H9 (cell line): ENCODE results near the gene HES3. TPM values are rescaled to one million over a fixed set of nuclear protein-coding genes. Genes with fewer than 3 reads are reported as not detected.

Experiments used
- DNase-seq: peaks from one replicate; pipeline ENCODE4 v3.0.0-alpha.2; 2017
- H2AFZ ChIP-seq: one replicate; pipeline ENCODE4 v1.6.1; 2013; ENCODE audit warnings: mild to moderate bottlenecking, low read length, control low read depth, moderate library complexity
- H2AK5ac ChIP-seq: 2 replicates; pipeline ENCODE4 v1.6.1; 2013; ENCODE audit warnings: low read length, control low read depth, mixed read lengths; ENCODE audit not compliant: insufficient read length
- H2BK120ac ChIP-seq: one replicate; pipeline ENCODE4 v1.6.1; 2013; ENCODE audit warnings: low read depth, mild to moderate bottlenecking, low read length, control low read depth, inconsistent platforms; ENCODE audit not compliant: poor library complexity, severe bottlenecking
- H2BK12ac ChIP-seq: 2 replicates; pipeline ENCODE4 v1.6.1; 2013; ENCODE audit warnings: low read length, control low read depth, mixed read lengths, low read depth; ENCODE audit not compliant: insufficient read length
- H2BK15ac ChIP-seq: 2 replicates; pipeline ENCODE4 v1.6.1; 2013; ENCODE audit warnings: low read depth, low read length, control low read depth
- H2BK20ac ChIP-seq: one replicate; pipeline ENCODE4 v1.6.1; 2013; ENCODE audit warnings: low read depth, mild to moderate bottlenecking, low read length, control low read depth, inconsistent platforms; ENCODE audit not compliant: poor library complexity, severe bottlenecking
- H2BK5ac ChIP-seq: 2 replicates; pipeline ENCODE4 v1.6.1; 2013; ENCODE audit warnings: low read length, control low read depth, mixed read lengths; ENCODE audit not compliant: insufficient read length
- H3K14ac ChIP-seq: 2 replicates; pipeline ENCODE4 v1.6.1; 2013; ENCODE audit warnings: low read length, control low read depth; ENCODE audit not compliant: insufficient read depth
- H3K18ac ChIP-seq: 2 replicates; pipeline ENCODE4 v1.6.1; 2013; ENCODE audit warnings: low read depth, mild to moderate bottlenecking, mixed read lengths, low read length, control low read depth; ENCODE audit not compliant: insufficient read length
- H3K23ac ChIP-seq: 2 replicates; pipeline ENCODE4 v1.6.1; 2013; ENCODE audit warnings: low read length, control low read depth, mixed read lengths, low read depth; ENCODE audit not compliant: insufficient read length
- H3K23me2 ChIP-seq: 2 replicates; pipeline ENCODE4 v1.6.1; 2013; ENCODE audit warnings: low read depth, mild to moderate bottlenecking, mixed read lengths, low read length, control low read depth; ENCODE audit not compliant: insufficient read length, poor library complexity, severe bottlenecking
- H3K27ac ChIP-seq: 2 replicates; pipeline ENCODE4 v1.5.1; 2013; ENCODE audit warnings: low read length, control low read depth, mixed read lengths, low read depth; ENCODE audit not compliant: insufficient read length
- H3K27me3 ChIP-seq: 2 replicates; pipeline ENCODE4 v1.6.1; 2013; ENCODE audit warnings: low read length, control low read depth, inconsistent platforms; ENCODE audit not compliant: insufficient read depth
- H3K4ac ChIP-seq: 2 replicates; pipeline ENCODE4 v1.6.1; 2013; ENCODE audit warnings: low read depth, mild to moderate bottlenecking, control low read depth, inconsistent platforms, low read length, moderate library complexity
- H3K4me1 ChIP-seq: 2 replicates; pipeline ENCODE4 v1.6.1; 2013; ENCODE audit warnings: low read length, control low read depth, inconsistent platforms; ENCODE audit not compliant: insufficient read depth
- H3K4me2 ChIP-seq: 2 replicates; pipeline ENCODE4 v1.6.1; 2013; ENCODE audit warnings: low read length, control low read depth, mixed read lengths; ENCODE audit not compliant: insufficient read length, insufficient read depth
- H3K56ac ChIP-seq: 2 replicates; pipeline ENCODE4 v1.6.1; 2013; ENCODE audit warnings: low read depth, mild to moderate bottlenecking, mixed read lengths, low read length, control low read depth; ENCODE audit not compliant: insufficient read length
- H3K79me1 ChIP-seq: 2 replicates; pipeline ENCODE4 v1.6.1; 2013; ENCODE audit warnings: low read depth, mild to moderate bottlenecking, moderate library complexity, low read length, control low read depth, inconsistent platforms; ENCODE audit not compliant: insufficient read depth, poor library complexity, severe bottlenecking
- H3K79me2 ChIP-seq: 2 replicates; pipeline ENCODE4 v1.6.1; 2013; ENCODE audit warnings: low read length, control low read depth, inconsistent platforms; ENCODE audit not compliant: insufficient read depth
- H3K9ac ChIP-seq: 2 replicates; pipeline ENCODE4 v1.6.1; 2013; ENCODE audit warnings: low read length, control low read depth, mixed read lengths; ENCODE audit not compliant: insufficient read length; ENCODE audit errors: extremely low read depth
- H3K9me3 ChIP-seq: one replicate; pipeline ENCODE4 v1.6.1; 2013; ENCODE audit warnings: low read depth, low read length, inconsistent platforms; ENCODE audit not compliant: control insufficient read depth
- H3T11ph ChIP-seq: one replicate; pipeline ENCODE4 v1.6.1; 2013; ENCODE audit warnings: mild to moderate bottlenecking, low read length, control low read depth, inconsistent platforms
- H4K20me1 ChIP-seq: one replicate; pipeline ENCODE4 v1.6.1; 2013; ENCODE audit not compliant: control insufficient read depth, insufficient read length, insufficient read depth
- H4K5ac ChIP-seq: 2 replicates; pipeline ENCODE4 v1.6.1; 2013; ENCODE audit warnings: low read depth, mild to moderate bottlenecking, mixed read lengths, low read length, control low read depth; ENCODE audit not compliant: insufficient read length
- H4K8ac ChIP-seq: replicated peaks from 2 replicates; pipeline ENCODE4 v1.6.1; 2013; ENCODE audit warnings: low read length, control low read depth, mixed read lengths, low read depth; ENCODE audit not compliant: insufficient read length
- H4K91ac ChIP-seq: 2 replicates; pipeline ENCODE4 v1.6.1; 2013; ENCODE audit warnings: low read depth, mild to moderate bottlenecking, moderate library complexity, mixed read lengths, low read length, control low read depth; ENCODE audit not compliant: insufficient read length
- H3K27ac Mint-ChIP-seq, 3 experiments: 2 replicates in 2 of 3; 3 replicates in 1 of 3; pipeline ENCODE4 v1.8.0; 2020 to 2021; ENCODE audit warnings: mixed read lengths in 3 of 3, mild to moderate bottlenecking in 1 of 3, moderate library complexity in 1 of 3
- H3K27me3 Mint-ChIP-seq: 2 replicates; pipeline ENCODE4 v1.8.0; 2021; ENCODE audit warnings: low read depth, mild to moderate bottlenecking, moderate library complexity, mixed read lengths
- H3K36me3 Mint-ChIP-seq, 3 experiments: 2 replicates in 2 of 3; 3 replicates in 1 of 3; pipeline ENCODE4 v1.8.0; 2020 to 2021; ENCODE audit warnings: low read depth in 3 of 3, mixed read lengths in 3 of 3; ENCODE audit not compliant: insufficient read depth in 1 of 3
- H3K4me1 Mint-ChIP-seq, 2 experiments: 2 replicates each; pipeline ENCODE4 v1.8.0; 2020; ENCODE audit warnings: mixed read lengths in 2 of 2
- H3K4me3 Mint-ChIP-seq, 2 experiments: 2 replicates in 1 of 2; 3 replicates in 1 of 2; pipeline ENCODE4 v1.8.0; 2020 to 2021; ENCODE audit warnings: mild to moderate bottlenecking in 2 of 2, mixed read lengths in 2 of 2, moderate library complexity in 1 of 2
- H3K9me3 Mint-ChIP-seq, 2 experiments: 2 replicates in 1 of 2; 3 replicates in 1 of 2; pipeline ENCODE4 v1.8.0; 2020; ENCODE audit warnings: mild to moderate bottlenecking in 2 of 2, mixed read lengths in 2 of 2, moderate library complexity in 1 of 2
- CTCF ChIP-seq: fragments of 200-600 bp; sonication (generic); conservative IDR thresholded peaks from 3 replicates; pipeline ENCODE4 v1.8.0; 2021; ENCODE audit warnings: antibody characterized with exemption, mild to moderate bottlenecking
- WGBS: extraction: QIAGEN DNeasy Blood & Tissue Kit; methylation state at CpG from one replicate; pipeline ENCODE4 v1.1.7; 2013; ENCODE audit warnings: missing lambda C conversion rate, low lambda C conversion rate, mixed read lengths; ENCODE audit not compliant: insufficient read length; ENCODE audit errors: extremely low coverage; 5-methylcytosine and 5-hydroxymethylcytosine counted together
- total RNA-seq: library from RNA; stranded (reverse); gene quantifications from 2 replicates; pipeline ENCODE4 v1.2.1, GENCODE V29; 2021

Gene HES3
- total RNA-seq, 1 experiment from 2014 or later, result 89.9 TPM

DNA sequence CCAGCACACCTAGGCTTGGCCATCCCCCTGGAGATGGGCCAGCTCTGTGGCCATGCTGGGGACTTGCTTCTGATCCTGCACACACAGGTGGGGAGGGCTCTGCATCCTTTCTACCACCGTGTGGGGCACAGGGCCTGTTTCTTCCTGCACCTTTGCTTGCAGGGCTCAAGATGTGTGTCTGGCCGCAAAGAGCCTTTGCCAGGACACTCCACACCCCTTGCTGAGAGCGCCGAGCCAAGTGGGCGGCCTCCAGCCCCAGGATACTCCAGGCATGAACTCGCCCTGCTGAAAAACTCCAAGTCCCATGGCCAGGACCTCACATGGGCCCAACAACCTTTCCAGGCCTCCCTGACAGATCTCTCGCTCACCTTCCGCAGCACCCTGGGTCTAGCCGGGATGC is 28.5 kb downstream of the HES3 start:
- TF ChIP-seq CTCF, result no peak
- no peak overlapping the region for H3K4ac ChIP-seq
- H3K23ac ChIP-seq, result no peak overlapping the region
- no peaks in the 10 kb centered on the region for H4K20me1 ChIP-seq
- H3K27me3 ChIP-seq, result no peaks in the 10 kb centered on the region
- no peak overlapping the region for H2BK15ac ChIP-seq
- H3K79me1 ChIP-seq, result no peaks in the 10 kb centered on the region
- H4K5ac ChIP-seq, result no peak overlapping the region
- no peaks in the 10 kb centered on the region for H3K9me3 ChIP-seq
- no peak overlapping the region for H3K18ac ChIP-seq
- H2AFZ ChIP-seq, result no peak overlapping the region
- H3K56ac ChIP-seq, result no peak overlapping the region
- DNase-seq, result no peak
- Mint-ChIP-seq H3K4me3 (no peak overlapping the region), H3K27ac (no peak overlapping the region; a peak in 1 of 7 replicates), H3K27me3 (no peaks in the 10 kb centered on the region; the same call in 1 of the 2 replicates), H3K9me3 (no peaks in the 10 kb centered on the region), H3K4me1 (peaks cover 24 to 40% of the 10 kb centered on the region in 2 experiments), H3K36me3 (peaks cover 0 to 2% (median 2%) of the 10 kb centered on the region in 3 experiments; a peak in 3 of 7 replicates)
- no peak overlapping the region for H3K4me2 ChIP-seq
- 0 out of 2 replicates have a peak, but pooled peaks cover 4% of the 10 kb centered on the region for H3K4me1 ChIP-seq
- no peak overlapping the region for H2AK5ac ChIP-seq
- no peak overlapping the region for H3K14ac ChIP-seq
- no peak overlapping the region for H2BK120ac ChIP-seq
- H2BK12ac ChIP-seq, result no peak overlapping the region
- no peak overlapping the region for H3K27ac ChIP-seq
- H2BK20ac ChIP-seq, result no peak overlapping the region
- no peak overlapping the region for H4K8ac ChIP-seq
- no peaks in the 10 kb centered on the region for H3K23me2 ChIP-seq
- H3T11ph ChIP-seq, result no peak overlapping the region
- WGBS, result no CpG with 5 or more reads among the region's 9 CpGs
- H3K79me2 ChIP-seq, result no peaks in the 10 kb centered on the region
- no peak overlapping the region for H3K9ac ChIP-seq
- H4K91ac ChIP-seq, result no peak overlapping the region
- no peak overlapping the region for H2BK5ac ChIP-seq
